ENCODE data around the gene KDR. TPM values are rescaled to one million over a fixed set of nuclear protein-coding genes. Genes with fewer than 3 reads are reported as not detected.
A peak's percentile ranks its signal among the peaks of the same experiment; 100 is the strongest.

The KDR gene
- total RNA-seq, 2 donors from 2014 or later: 2.1 to 14.9 TPM

- peaks cover 9% of the 10 kb centered on the region for H3K27me3 Mint-ChIP-seq (ENCODE audit: insufficient read depth)
- H3K9me3 ChIP-seq (ENCODE audit: control insufficient read depth, low read length): no peaks in the 10 kb centered on the region
- peaks cover 16% of the 10 kb centered on the region for H3K4me1 Mint-ChIP-seq
- TF ChIP-seq, protein P1, sequence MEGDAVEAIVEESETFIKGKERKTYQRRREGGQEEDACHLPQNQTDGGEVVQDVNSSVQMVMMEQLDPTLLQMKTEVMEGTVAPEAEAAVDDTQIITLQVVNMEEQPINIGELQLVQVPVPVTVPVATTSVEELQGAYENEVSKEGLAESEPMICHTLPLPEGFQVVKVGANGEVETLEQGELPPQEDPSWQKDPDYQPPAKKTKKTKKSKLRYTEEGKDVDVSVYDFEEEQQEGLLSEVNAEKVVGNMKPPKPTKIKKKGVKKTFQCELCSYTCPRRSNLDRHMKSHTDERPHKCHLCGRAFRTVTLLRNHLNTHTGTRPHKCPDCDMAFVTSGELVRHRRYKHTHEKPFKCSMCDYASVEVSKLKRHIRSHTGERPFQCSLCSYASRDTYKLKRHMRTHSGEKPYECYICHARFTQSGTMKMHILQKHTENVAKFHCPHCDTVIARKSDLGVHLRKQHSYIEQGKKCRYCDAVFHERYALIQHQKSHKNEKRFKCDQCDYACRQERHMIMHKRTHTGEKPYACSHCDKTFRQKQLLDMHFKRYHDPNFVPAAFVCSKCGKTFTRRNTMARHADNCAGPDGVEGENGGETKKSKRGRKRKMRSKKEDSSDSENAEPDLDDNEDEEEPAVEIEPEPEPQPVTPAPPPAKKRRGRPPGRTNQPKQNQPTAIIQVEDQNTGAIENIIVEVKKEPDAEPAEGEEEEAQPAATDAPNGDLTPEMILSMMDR (conservative IDR thresholded peaks at IDR 0.05): no peak
- no peak overlapping the region for H3K27ac ChIP-seq (ENCODE audit: low read depth, low read length)
- H3K9me3 Mint-ChIP-seq: peaks cover 17% of the 10 kb centered on the region
- no peak for DNase-seq
- no peaks in the 10 kb centered on the region for H3K4me1 ChIP-seq (ENCODE audit: control insufficient read depth, insufficient read depth, low read length)
- no peak overlapping the region for H3K4me3 Mint-ChIP-seq
- 90 to 96% methylated on average over 3 to 6 of the region's 6 CpGs for WGBS, 2 experiments (ENCODE audit: insufficient coverage in 1 of 2, insufficient read length in 1 of 2)
- H3K4me3 ChIP-seq (ENCODE audit: low read length): no peak overlapping the region
- H3K36me3 Mint-ChIP-seq (ENCODE audit: low read depth): peaks cover 4% of the 10 kb centered on the region
- no peak overlapping the region for H3K9ac ChIP-seq (ENCODE audit: extremely low read depth, low read length, poor library complexity, severe bottlenecking)
- H3K36me3 ChIP-seq (ENCODE audit: control insufficient read depth, insufficient read depth, low read length): no peaks in the 10 kb centered on the region
- H3K27ac Mint-ChIP-seq: no peak overlapping the region
- no peaks in the 10 kb centered on the region for H3K27me3 ChIP-seq (ENCODE audit: control insufficient read depth, insufficient read depth, low read length, poor library complexity, severe bottlenecking)
Measured at GRCh38 chr4:55161739-55162138, 36.3 kb upstream of the KDR start.

- H3K27me3 Mint-ChIP-seq (ENCODE audit: insufficient read depth): peaks cover 9% of the 10 kb centered on the region
- H3K4me3 Mint-ChIP-seq: no peak overlapping the region
- H3K9ac ChIP-seq (ENCODE audit: extremely low read depth, low read length, poor library complexity, severe bottlenecking): no peak overlapping the region
- no peak overlapping the region for H3K4me3 ChIP-seq (ENCODE audit: low read length)
- no peak overlapping the region for H3K27ac ChIP-seq (ENCODE audit: low read depth, low read length)
- DNase-seq: no peak
- no peaks in the 10 kb centered on the region for H3K27me3 ChIP-seq (ENCODE audit: control insufficient read depth, insufficient read depth, low read length, poor library complexity, severe bottlenecking)
- no peak overlapping the region for H3K27ac Mint-ChIP-seq
- H3K9me3 Mint-ChIP-seq: peaks cover 7% of the 10 kb centered on the region
- no peaks in the 10 kb centered on the region for H3K4me1 ChIP-seq (ENCODE audit: control insufficient read depth, insufficient read depth, low read length)
- no peaks in the 10 kb centered on the region for H3K36me3 Mint-ChIP-seq (ENCODE audit: low read depth)
- H3K4me1 Mint-ChIP-seq: peaks cover 19% of the 10 kb centered on the region
- WGBS, 2 experiments (ENCODE audit: insufficient coverage in 1 of 2, insufficient read length in 1 of 2): 92 to 94% methylated on average over 2 of the region's 2 CpGs
- H3K9me3 ChIP-seq (ENCODE audit: control insufficient read depth, low read length): no peaks in the 10 kb centered on the region
- TF ChIP-seq, protein P1 (conservative IDR thresholded peaks at IDR 0.05): no peak
- no peaks in the 10 kb centered on the region for H3K36me3 ChIP-seq (ENCODE audit: control insufficient read depth, insufficient read depth, low read length)
Measured at GRCh38 chr4:55159851-55160250, 34.5 kb upstream of the KDR start.

DNA sequence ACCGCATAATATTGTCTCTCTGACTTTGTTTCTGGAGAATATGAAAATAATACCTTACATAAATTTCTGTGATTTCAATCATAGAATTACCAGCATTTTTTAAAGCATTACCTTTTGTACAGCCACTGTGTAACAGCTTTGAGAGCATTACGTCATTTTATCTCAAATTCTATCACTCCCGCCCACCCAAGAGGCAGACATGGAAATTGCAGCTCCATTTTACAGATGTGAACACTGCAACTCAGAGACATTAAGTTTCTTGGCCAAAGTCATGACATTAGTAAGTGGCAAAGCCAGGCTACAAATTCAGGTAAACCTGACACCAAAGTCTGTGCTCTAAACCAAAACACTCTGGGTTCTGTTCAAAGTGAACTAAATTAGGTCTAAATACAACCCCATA lies 33.6 kb upstream of the KDR start:
- Histone ChIP-seq H3K36me3 (ENCODE audit: control insufficient read depth, insufficient read depth, low read length) (no peaks in the 10 kb centered on the region), H3K27ac (ENCODE audit: low read depth, low read length) (no peak overlapping the region), H3K27me3 (ENCODE audit: control insufficient read depth, insufficient read depth, low read length, poor library complexity, severe bottlenecking) (no peaks in the 10 kb centered on the region), H3K9me3 (ENCODE audit: control insufficient read depth, low read length) (no peaks in the 10 kb centered on the region), H3K9ac (ENCODE audit: extremely low read depth, low read length, poor library complexity, severe bottlenecking) (no peak overlapping the region), H3K4me1 (ENCODE audit: control insufficient read depth, insufficient read depth, low read length) (no peaks in the 10 kb centered on the region), H3K4me3 (ENCODE audit: low read length) (no peak overlapping the region)
- no peak for DNase-seq
- Mint-ChIP-seq H3K4me1 (peaks cover 24% of the 10 kb centered on the region), H3K27me3 (ENCODE audit: insufficient read depth) (peaks cover 9% of the 10 kb centered on the region), H3K36me3 (ENCODE audit: low read depth) (no peaks in the 10 kb centered on the region), H3K9me3 (no peaks in the 10 kb centered on the region), H3K4me3 (no peak overlapping the region), H3K27ac (no peak overlapping the region)
- TF ChIP-seq, protein P1 (conservative IDR thresholded peaks at IDR 0.05): peak; percentile 56
- 50 to 65% methylated on average over 2 to 3 of the region's 3 CpGs for WGBS, 2 experiments (ENCODE audit: insufficient coverage in 1 of 2, insufficient read length in 1 of 2)
